ENCODE data around the gene CYP3A7. TPM values are rescaled to one million over a fixed set of nuclear protein-coding genes. Genes with fewer than 3 reads are reported as not detected.
"Not testable (repeated sequence)": the region's sequence is repeated elsewhere in the genome, so short reads cannot be mapped to it uniquely, and the experiment has no call there.

The CYP3A7 gene
- total and polyA plus RNA-seq, 2 donors (not counting 1 experiment from before 2014, with no cell fraction given), result not detected

DNA sequence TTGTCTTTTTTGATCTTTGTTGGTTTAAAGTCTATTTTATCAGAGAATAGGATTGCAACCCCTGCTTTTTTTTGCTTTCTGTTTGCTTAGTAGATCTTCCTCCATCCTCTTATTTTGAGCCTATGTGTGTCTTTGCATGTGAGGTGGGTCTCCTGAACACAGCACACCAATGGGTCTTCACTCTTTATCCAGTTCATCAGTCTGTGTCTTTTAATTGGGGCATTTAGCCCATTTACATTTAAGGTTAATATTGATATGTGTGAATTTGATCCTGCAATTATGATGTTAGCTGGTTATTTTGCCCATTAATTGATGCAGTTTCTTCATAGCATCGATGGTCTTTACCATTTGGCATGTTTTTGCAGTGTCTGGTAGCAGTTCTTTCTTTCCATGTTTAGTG is 43.3 kb downstream of the CYP3A7 start:
- H3K9me3 ChIP-seq (ENCODE audit: control extremely low read depth in 1 of 3, control insufficient read depth in 2 of 3, insufficient read depth in 1 of 3, low read length in 2 of 3); H3K4me3 ChIP-seq (ENCODE audit: control extremely low read depth in 1 of 5, extremely low read depth in 1 of 5, insufficient read depth in 1 of 5, low read depth in 2 of 5, low read length in 4 of 5); H3K36me3 ChIP-seq (replicated peaks in 1 of 2; ENCODE audit: control extremely low read depth in 1 of 2, control insufficient read depth in 1 of 2, extremely low read depth in 1 of 2, insufficient read depth in 2 of 2, low read length in 1 of 2); CTCF ChIA-PET; H3K4me1 ChIP-seq (ENCODE audit: control insufficient read depth in 2 of 2, insufficient read depth in 2 of 2, low read length in 2 of 2); DNase-seq; H3K9ac ChIP-seq (ENCODE audit: low read length); H3K4me2 ChIP-seq (replicated peaks; ENCODE audit: low read depth, low read length, poor library complexity, severe bottlenecking); ATAC-seq (ENCODE audit: low read depth); H3K9me3 Mint-ChIP-seq (ENCODE audit: insufficient read depth); H3K27me3 Mint-ChIP-seq; POLR2A ChIA-PET; H2AFZ ChIP-seq (ENCODE audit: insufficient read depth, low read depth, low read length, poor library complexity, severe bottlenecking); H4K20me1 ChIP-seq (ENCODE audit: control insufficient read depth, insufficient read depth, low read length, poor library complexity, severe bottlenecking); intact Hi-C loops (cut with micrococcal nuclease); H3K27ac Mint-ChIP-seq; H3K79me2 ChIP-seq (ENCODE audit: control insufficient read depth, insufficient read depth, low read length); H3K27ac ChIP-seq (ENCODE audit: low read length in 2 of 2); H3K27me3 ChIP-seq (replicated peaks in 1 of 4; ENCODE audit: control extremely low read depth in 1 of 4, control insufficient read depth in 3 of 4, insufficient read depth in 4 of 4, low read length in 3 of 4); H3K4me1 Mint-ChIP-seq; H3K4me3 Mint-ChIP-seq: not testable (repeated sequence)
- WGBS (ENCODE audit: insufficient coverage), result 80% methylated on average over 1 of the region's 1 CpG

DNA sequence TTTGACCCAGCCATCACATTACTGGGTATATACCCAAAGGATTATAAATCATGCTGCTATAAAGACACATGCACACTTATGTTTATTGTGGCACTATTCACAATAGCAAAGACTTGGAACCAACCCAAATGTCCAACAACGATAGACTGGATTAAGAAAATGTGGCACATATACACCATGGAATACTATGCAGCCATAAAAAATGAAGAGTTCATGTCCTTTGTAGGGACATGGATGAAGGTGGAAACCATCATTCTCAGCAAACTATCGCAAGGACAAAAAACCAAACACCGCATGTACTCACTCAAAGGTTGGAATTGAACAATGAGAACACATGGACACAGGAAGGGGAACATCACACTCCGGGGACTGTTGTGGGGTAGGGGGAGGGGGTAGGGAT is 44.1 kb downstream of the CYP3A7 start:
- H3K9me3 ChIP-seq (ENCODE audit: control extremely low read depth in 1 of 3, control insufficient read depth in 2 of 3, insufficient read depth in 1 of 3, low read length in 2 of 3); H3K4me1 ChIP-seq (ENCODE audit: control insufficient read depth in 2 of 2, insufficient read depth in 2 of 2, low read length in 2 of 2); H3K36me3 ChIP-seq (replicated peaks in 1 of 2; ENCODE audit: control extremely low read depth in 1 of 2, control insufficient read depth in 1 of 2, extremely low read depth in 1 of 2, insufficient read depth in 2 of 2, low read length in 1 of 2); H3K4me3 Mint-ChIP-seq; H2AFZ ChIP-seq (ENCODE audit: insufficient read depth, low read depth, low read length, poor library complexity, severe bottlenecking); H3K4me2 ChIP-seq (replicated peaks; ENCODE audit: low read depth, low read length, poor library complexity, severe bottlenecking); ATAC-seq (ENCODE audit: low read depth); H3K79me2 ChIP-seq (ENCODE audit: control insufficient read depth, insufficient read depth, low read length); H3K27ac Mint-ChIP-seq; H3K4me3 ChIP-seq (ENCODE audit: control extremely low read depth in 1 of 5, extremely low read depth in 1 of 5, insufficient read depth in 1 of 5, low read depth in 2 of 5, low read length in 4 of 5); H3K9me3 Mint-ChIP-seq (ENCODE audit: insufficient read depth); H4K20me1 ChIP-seq (ENCODE audit: control insufficient read depth, insufficient read depth, low read length, poor library complexity, severe bottlenecking); DNase-seq; H3K27me3 ChIP-seq (replicated peaks in 1 of 4; ENCODE audit: control extremely low read depth in 1 of 4, control insufficient read depth in 3 of 4, insufficient read depth in 4 of 4, low read length in 3 of 4); POLR2A ChIA-PET; intact Hi-C loops (cut with micrococcal nuclease); H3K4me1 Mint-ChIP-seq; CTCF ChIA-PET; H3K27ac ChIP-seq (ENCODE audit: low read length in 2 of 2); H3K9ac ChIP-seq (ENCODE audit: low read length); H3K27me3 Mint-ChIP-seq: not testable (repeated sequence)
- 100% methylated on average over 1 of the region's 4 CpGs for WGBS (ENCODE audit: insufficient coverage)

DNA sequence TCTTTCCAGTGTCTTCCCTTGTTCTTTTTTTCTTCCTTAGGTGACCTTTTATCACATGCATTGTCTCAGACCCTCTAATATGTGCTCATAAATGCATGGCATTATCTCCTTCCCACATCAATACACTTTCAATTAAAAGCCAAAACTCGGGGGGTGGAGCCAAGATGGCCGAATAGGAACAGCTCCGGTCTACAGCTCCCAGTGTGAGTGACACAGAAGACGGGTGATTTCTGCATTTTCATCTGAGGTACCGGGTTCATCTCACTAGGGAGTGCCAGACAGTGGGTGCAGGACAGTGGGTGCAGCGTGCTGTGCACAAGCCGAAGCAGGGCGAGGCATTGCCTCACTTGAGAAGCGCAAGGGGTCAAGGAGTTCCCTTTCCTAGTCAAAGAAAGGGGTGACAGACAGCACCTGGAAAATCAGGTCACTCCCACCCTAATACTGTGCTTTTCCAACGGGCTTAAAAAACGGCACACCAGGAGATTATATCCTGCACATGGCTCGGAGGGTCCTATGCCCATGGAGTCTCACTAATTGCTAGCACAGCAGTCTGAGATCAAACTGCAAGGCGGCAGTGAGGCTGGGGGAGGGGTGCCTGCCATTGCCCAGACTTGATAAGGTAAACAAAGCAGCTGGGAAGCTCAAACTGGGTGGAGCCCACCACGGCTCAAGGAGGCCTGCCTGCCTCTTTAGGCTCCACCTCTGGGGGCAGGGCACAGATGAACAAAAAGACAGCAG is 49.0 kb downstream of the CYP3A7 start:
- H4K20me1 ChIP-seq (ENCODE audit: control insufficient read depth, insufficient read depth, low read length, poor library complexity, severe bottlenecking); H3K4me3 ChIP-seq (ENCODE audit: control extremely low read depth in 1 of 5, extremely low read depth in 1 of 5, insufficient read depth in 1 of 5, low read depth in 2 of 5, low read length in 4 of 5); H3K9me3 Mint-ChIP-seq (ENCODE audit: insufficient read depth); H3K36me3 ChIP-seq (replicated peaks in 1 of 2; ENCODE audit: control extremely low read depth in 1 of 2, control insufficient read depth in 1 of 2, extremely low read depth in 1 of 2, insufficient read depth in 2 of 2, low read length in 1 of 2); CTCF ChIA-PET; H3K27ac ChIP-seq (ENCODE audit: low read length in 2 of 2); H3K4me1 ChIP-seq (ENCODE audit: control insufficient read depth in 2 of 2, insufficient read depth in 2 of 2, low read length in 2 of 2); ATAC-seq (ENCODE audit: low read depth); DNase-seq; H3K4me3 Mint-ChIP-seq; POLR2A ChIA-PET; H3K27me3 Mint-ChIP-seq; H3K9ac ChIP-seq (ENCODE audit: low read length); H3K79me2 ChIP-seq (ENCODE audit: control insufficient read depth, insufficient read depth, low read length); H2AFZ ChIP-seq (ENCODE audit: insufficient read depth, low read depth, low read length, poor library complexity, severe bottlenecking); intact Hi-C loops (cut with micrococcal nuclease); H3K27me3 ChIP-seq (replicated peaks in 1 of 4; ENCODE audit: control extremely low read depth in 1 of 4, control insufficient read depth in 3 of 4, insufficient read depth in 4 of 4, low read length in 3 of 4); H3K27ac Mint-ChIP-seq; H3K4me1 Mint-ChIP-seq; H3K4me2 ChIP-seq (replicated peaks; ENCODE audit: low read depth, low read length, poor library complexity, severe bottlenecking): not testable (repeated sequence)
- H3K9me3 ChIP-seq (ENCODE audit: control extremely low read depth in 1 of 3, control insufficient read depth in 2 of 3, insufficient read depth in 1 of 3, low read length in 2 of 3), result peaks cover 0 to 12% (median 3%) of the 10 kb centered on the region in 3 donors
- WGBS (ENCODE audit: insufficient coverage), result 90% methylated on average over 7 of the region's 14 CpGs

All from B cell (primary cell).